Kidney tubule cell (primary cell): Measurements from ENCODE around the gene KIF21A.
A peak's percentile ranks its signal among the peaks of the same experiment; 100 is the strongest.

Source experiments
- DNase-seq: peaks from one replicate; pipeline ENCODE4 v3.0.0-alpha.2; 2018; ENCODE audit warnings: low spot score

The KIF21A gene

GRCh38 chr12:39431002-39431796 is 11.7 kb downstream of the KIF21A start:
- no peak for DNase-seq

- no peak for DNase-seq
Measured at GRCh38 chr12:39429809-39430208, 13.1 kb downstream of the KIF21A start.

GRCh38 chr12:39427360-39427808 is 15.5 kb downstream of the KIF21A start:
- DNase-seq = no peak

- DNase-seq = peak; percentile 52
Measured at GRCh38 chr12:39426636-39427240, 16.2 kb downstream of the KIF21A start.

GRCh38 chr12:39420043-39420442 is 22.9 kb downstream of the KIF21A start:
- no peak for DNase-seq

- no peak for DNase-seq
Measured at GRCh38 chr12:39419471-39419870, 23.4 kb downstream of the KIF21A start.

GRCh38 chr12:39417916-39418315 is 25.0 kb downstream of the KIF21A start:
- DNase-seq = peak; percentile 42

GRCh38 chr12:39413836-39414771 is 28.8 kb downstream of the KIF21A start:
- DNase-seq = no peak

- DNase-seq = no peak
Measured at GRCh38 chr12:39412210-39412609, 30.7 kb downstream of the KIF21A start.

GRCh38 chr12:39406262-39406661 is 36.7 kb downstream of the KIF21A start:
- peak; percentile 6 for DNase-seq

- no peak for DNase-seq
Measured at GRCh38 chr12:39405580-39405979, 37.3 kb downstream of the KIF21A start.

- DNase-seq = peak; percentile 17
Measured at GRCh38 chr12:39404000-39404399, 38.9 kb downstream of the KIF21A start.

- DNase-seq = no peak
Measured at GRCh38 chr12:39403376-39403775, 39.5 kb downstream of the KIF21A start.

GRCh38 chr12:39402922-39403321 is 40.0 kb downstream of the KIF21A start:
- peak; percentile 45 for DNase-seq

- DNase-seq = no peak
Measured at GRCh38 chr12:39401459-39401858, 41.5 kb downstream of the KIF21A start.

- no peak for DNase-seq
Measured at GRCh38 chr12:39395866-39396265, 47.1 kb downstream of the KIF21A start.

- no peak for DNase-seq
Measured at GRCh38 chr12:39393890-39394289, 49.0 kb downstream of the KIF21A start.

- no peak for DNase-seq
Measured at GRCh38 chr12:39393179-39393578, 49.7 kb downstream of the KIF21A start.

GRCh38 chr12:39392154-39392925 is 50.6 kb downstream of the KIF21A start:
- no peak for DNase-seq

GRCh38 chr12:39390752-39391151 is 52.2 kb downstream of the KIF21A start:
- no peak for DNase-seq

GRCh38 chr12:39389399-39390150 is 53.3 kb downstream of the KIF21A start:
- DNase-seq = no peak
